ENCODE measurements around the gene APBB2.

DNA sequence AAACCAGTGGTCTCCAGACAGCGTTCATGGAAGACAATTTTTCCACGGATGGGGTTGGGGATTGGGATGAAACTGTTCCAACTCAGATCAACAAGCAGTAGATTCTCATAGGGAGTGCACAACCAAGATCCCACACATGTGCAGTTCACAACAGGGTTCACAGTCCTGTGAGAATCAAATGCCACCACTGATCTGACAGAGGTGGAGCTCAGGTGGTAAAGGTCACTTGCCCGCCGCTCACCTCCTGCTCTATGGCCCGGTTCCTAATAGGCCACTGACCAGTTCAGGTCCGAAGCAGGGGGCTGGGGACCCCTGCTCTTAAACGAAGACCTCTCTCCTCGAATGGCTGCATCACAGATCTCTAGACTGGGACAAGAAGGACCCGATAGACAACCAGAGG, 4.4 kb downstream of the APBB2 start:
- TF ChIP-seq CTCF (conservative IDR thresholded peaks at IDR 0.05; ENCODE audit: low read depth, low read length) (no peak), POLR2A (IDR thresholded peaks at IDR 0.05; ENCODE audit: low read depth, low read length) (no peak), USF2 (IDR thresholded peaks at IDR 0.05; ENCODE audit: low read depth, low read length) (no peak), BHLHE40 (IDR thresholded peaks at IDR 0.05; ENCODE audit: low read depth, low read length) (no peak), SMC3 (IDR thresholded peaks at IDR 0.05; ENCODE audit: low read depth, low read length) (no peak), RAD21 (IDR thresholded peaks at IDR 0.05; ENCODE audit: low read length) (no peak), MAFK (IDR thresholded peaks at IDR 0.05; ENCODE audit: low read depth, low read length) (no peak), CHD1 (IDR thresholded peaks at IDR 0.05; ENCODE audit: low read depth, low read length) (no peak), RFX5 (IDR thresholded peaks at IDR 0.05; ENCODE audit: low read depth, low read length) (no peak), CEBPB (IDR thresholded peaks at IDR 0.05; ENCODE audit: low read depth, low read length) (no peak)

Data from IMR-90 (cell line).